ENCODE results near the gene PRSS57. TPM values are rescaled to one million over a fixed set of nuclear protein-coding genes. Genes with fewer than 3 reads are reported as not detected.

The PRSS57 gene
- total and polyA plus RNA-seq, 2 of the 8 experiments (the other 6 are each of a cell fraction or from before 2014, with no cell fraction given): not detected

DNA sequence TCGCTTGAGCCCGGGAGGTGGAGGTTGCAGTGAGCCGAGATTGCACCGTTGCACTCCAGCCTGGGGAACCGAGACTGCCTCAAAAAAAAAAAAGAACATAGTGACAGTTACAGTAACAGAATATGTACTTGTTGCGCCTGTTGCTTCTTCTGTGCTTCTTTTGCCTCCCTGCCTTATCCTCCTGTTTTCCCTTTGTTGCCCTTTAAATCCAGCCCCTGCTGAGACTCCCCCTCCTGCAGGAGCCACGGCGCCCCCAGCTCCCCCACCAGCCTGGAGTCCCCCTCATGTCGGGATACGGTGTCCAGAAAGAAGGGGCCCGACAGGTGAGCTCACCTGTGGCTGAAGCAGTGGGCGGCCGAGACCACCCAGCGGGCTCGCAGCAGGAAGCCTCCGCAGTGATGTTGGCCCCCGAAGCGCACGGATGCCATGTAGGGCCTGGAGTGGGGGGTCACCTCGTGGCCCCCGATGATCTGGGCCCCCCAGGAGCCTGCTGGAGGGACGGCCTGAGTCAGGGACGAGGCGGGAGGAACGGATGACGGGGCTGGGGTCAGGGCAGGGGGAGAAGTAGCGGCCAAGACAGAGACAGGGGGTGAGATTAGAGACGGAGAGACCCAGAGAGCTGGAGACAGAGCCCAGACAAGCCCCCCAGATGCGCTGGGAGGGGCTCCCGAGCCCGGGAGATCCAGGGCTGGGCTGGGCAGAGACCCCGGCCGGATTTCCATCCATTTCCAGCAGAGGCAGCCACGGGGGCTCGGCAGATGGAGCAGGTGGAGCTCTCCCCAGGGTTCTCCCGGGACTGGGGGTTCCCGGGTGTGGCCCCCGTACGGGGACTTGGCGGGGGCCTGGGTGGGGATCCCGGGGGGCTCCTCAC, 536 bp downstream of the PRSS57 start:
- no peak for DNase-seq (ENCODE audit: low read depth in 1 of 2, low spot score in 2 of 2)
- Histone ChIP-seq H2BK20ac (ENCODE audit: low read length) (no peak overlapping the region), H2BK12ac (ENCODE audit: low read depth, low read length) (no peak overlapping the region), H2AFZ (ENCODE audit: low read length) (no peak overlapping the region), H2AK5ac (ENCODE audit: low read depth, low read length) (no peak overlapping the region), H2BK15ac (ENCODE audit: low read length) (no peak overlapping the region), H3K23me2 (ENCODE audit: low read depth, low read length) (no peaks in the 10 kb centered on the region), H4K91ac (replicated peaks; ENCODE audit: insufficient read length, low read length) (no peak overlapping the region), H3K9me3 (ENCODE audit: insufficient read depth in 2 of 2, low read depth in 1 of 2, low read length in 1 of 2) (no peaks in the 10 kb centered on the region), H3K9ac (replicated peaks in 1 of 4; ENCODE audit: extremely low read depth in 1 of 4, low read depth in 3 of 4, low read length in 3 of 4) (no peak overlapping the region), H3K79me2 (ENCODE audit: control insufficient read depth in 1 of 2, insufficient read depth in 2 of 2, low read length in 2 of 2) (no peaks in the 10 kb centered on the region), H3K79me1 (ENCODE audit: low read depth, low read length) (no peaks in the 10 kb centered on the region), H3K18ac (ENCODE audit: extremely low read depth, low read length) (no peak overlapping the region), H3K36me3 (ENCODE audit: control insufficient read depth in 2 of 4, insufficient read depth in 4 of 4, low read length in 3 of 4) (no peaks in the 10 kb centered on the region), H2BK5ac (ENCODE audit: low read depth, low read length) (no peak overlapping the region), H3K4me1 (replicated peaks in 1 of 4; ENCODE audit: control insufficient read depth in 3 of 4, insufficient read depth in 4 of 4, low read length in 3 of 4) (no peaks in the 10 kb centered on the region), H3K27ac (ENCODE audit: low read depth, low read length) (no peak overlapping the region), H3K4me2 (ENCODE audit: insufficient read depth in 1 of 2, low read depth in 2 of 2, low read length in 2 of 2) (no peak overlapping the region), H3K23ac (ENCODE audit: insufficient read length) (no peak overlapping the region), H3K14ac (ENCODE audit: insufficient read length) (no peak overlapping the region), H2BK120ac (replicated peaks; ENCODE audit: low read depth, low read length) (no peak overlapping the region), H3K4me3 (ENCODE audit: extremely low read depth in 1 of 4, insufficient read depth in 2 of 4, low read depth in 3 of 4, low read length in 4 of 4) (no peak overlapping the region), H3K56ac (replicated peaks; ENCODE audit: insufficient read length, low read depth, low read length) (no peak overlapping the region), H4K20me1 (replicated peaks in 1 of 2; ENCODE audit: control insufficient read depth in 1 of 2, insufficient read depth in 2 of 2, low read length in 2 of 2) (no peaks in the 10 kb centered on the region), H4K8ac (ENCODE audit: extremely low read depth, insufficient read depth, low read length) (no peak overlapping the region; the same call in 1 of the 2 replicates), H3K4ac (replicated peaks; ENCODE audit: insufficient read length, low read depth, low read length) (no peak overlapping the region), H3K27me3 (replicated peaks in 1 of 4; ENCODE audit: control insufficient read depth in 3 of 4, extremely low read depth in 1 of 4, insufficient read depth in 3 of 4, low read length in 3 of 4) (no peaks in the 10 kb centered on the region), H4K5ac (ENCODE audit: insufficient read length, low read depth, low read length) (no peak overlapping the region)
- FAIRE-seq: no peak
- WGBS, 2 experiments (ENCODE audit: extremely low coverage in 1 of 2, insufficient coverage in 1 of 2, insufficient read length in 1 of 2, insufficient replicate concordance in 2 of 2, low coverage in 1 of 2, low lambda C conversion rate in 2 of 2, missing lambda C conversion rate in 1 of 2): 83% methylated on average over 27 of the region's 41 CpGs; no CpG with 5 or more reads in 1 of the 2 experiments
- CTCF ChIA-PET (ENCODE audit: partially characterized antibody): interaction anchor here (0.6 to 1.2 kb wide), 2 partner anchors 12 to 24 kb away, joined by 3 read pairs; no protein-coding TSS in a partner anchor
- POLR2A ChIA-PET (ENCODE audit: partially characterized antibody): interaction anchor here (0.8 to 1.2 kb wide), 2 partner anchors 9 to 14 kb away, joined by 3 to 4 read pairs; no protein-coding TSS in a partner anchor
- TF ChIP-seq, protein P1, sequence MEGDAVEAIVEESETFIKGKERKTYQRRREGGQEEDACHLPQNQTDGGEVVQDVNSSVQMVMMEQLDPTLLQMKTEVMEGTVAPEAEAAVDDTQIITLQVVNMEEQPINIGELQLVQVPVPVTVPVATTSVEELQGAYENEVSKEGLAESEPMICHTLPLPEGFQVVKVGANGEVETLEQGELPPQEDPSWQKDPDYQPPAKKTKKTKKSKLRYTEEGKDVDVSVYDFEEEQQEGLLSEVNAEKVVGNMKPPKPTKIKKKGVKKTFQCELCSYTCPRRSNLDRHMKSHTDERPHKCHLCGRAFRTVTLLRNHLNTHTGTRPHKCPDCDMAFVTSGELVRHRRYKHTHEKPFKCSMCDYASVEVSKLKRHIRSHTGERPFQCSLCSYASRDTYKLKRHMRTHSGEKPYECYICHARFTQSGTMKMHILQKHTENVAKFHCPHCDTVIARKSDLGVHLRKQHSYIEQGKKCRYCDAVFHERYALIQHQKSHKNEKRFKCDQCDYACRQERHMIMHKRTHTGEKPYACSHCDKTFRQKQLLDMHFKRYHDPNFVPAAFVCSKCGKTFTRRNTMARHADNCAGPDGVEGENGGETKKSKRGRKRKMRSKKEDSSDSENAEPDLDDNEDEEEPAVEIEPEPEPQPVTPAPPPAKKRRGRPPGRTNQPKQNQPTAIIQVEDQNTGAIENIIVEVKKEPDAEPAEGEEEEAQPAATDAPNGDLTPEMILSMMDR (IDR thresholded peaks at IDR 0.05; ENCODE audit: control extremely low read depth in 1 of 3, insufficient read depth in 1 of 3, low read depth in 1 of 3, low read length in 3 of 3): no peak
- no peak for TF ChIP-seq SIX5 (IDR thresholded peaks at IDR 0.05; ENCODE audit: low read depth, low read length)
- no peak for TF ChIP-seq EP300 (IDR thresholded peaks at IDR 0.05; ENCODE audit: borderline replicate concordance in 1 of 2, low read depth in 2 of 2, low read length in 2 of 2)
- TF ChIP-seq RBBP5 (IDR thresholded peaks at IDR 0.05; ENCODE audit: borderline replicate concordance, low read depth, low read length): no peak
- no peak for TF ChIP-seq JUN (IDR thresholded peaks at IDR 0.05; ENCODE audit: low read depth, low read length)
- TF ChIP-seq RFX5 (IDR thresholded peaks at IDR 0.05; ENCODE audit: borderline replicate concordance, low read depth, low read length): no peak
- TF ChIP-seq BCL11A (IDR thresholded peaks at IDR 0.05; ENCODE audit: low read depth in 2 of 2, low read length in 2 of 2): no peak
- no peak for TF ChIP-seq CBX5 (IDR thresholded peaks at IDR 0.05; ENCODE audit: low read depth, low read length)
- TF ChIP-seq TAF7 (optimal IDR thresholded peaks at IDR 0.05; ENCODE audit: borderline replicate concordance, low read depth, low read length): no peak

Measured in H1 (cell line).